Tibial nerve (tissue), 4 donors: Measurements from ENCODE around the gene LSM14B. TPM values are rescaled to one million over a fixed set of nuclear protein-coding genes. Genes with fewer than 3 reads are reported as not detected.

Source experiments
- DNase-seq, 2 donors: peaks; one replicate each; pipeline ENCODE4 v3.0.0-alpha.2; 2019; ENCODE audit warnings: low spot score in 2 of 2
- H3K27ac ChIP-seq, 4 donors: fragments of 200-600 bp; sonication (generic) in 3 of 4; one replicate each; pipeline ENCODE4 v1.5.1; 2017 to 2019; ENCODE audit warnings: mild to moderate bottlenecking in 1 of 4
- H3K27me3 ChIP-seq, 2 donors: fragments of 200-600 bp; sonication (generic) in 1 of 2; one replicate each; pipeline versions ENCODE4 v1.5.1 to v1.6.0; 2017 to 2019
- H3K36me3 ChIP-seq, 3 donors: fragments of 200-600 bp; sonication (generic); one replicate each; pipeline ENCODE4 v1.5.1; 2018 to 2019
- H3K4me1 ChIP-seq, 4 donors: fragments of 200-600 bp; sonication (generic) in 3 of 4; one replicate each; pipeline ENCODE4 v1.5.1; 2017 to 2019
- H3K4me3 ChIP-seq, 4 donors: fragments of 200-600 bp; sonication (generic) in 3 of 4; one replicate each; pipeline ENCODE4 v1.5.1; 2017 to 2019; ENCODE audit warnings: mild to moderate bottlenecking in 1 of 4, moderate library complexity in 1 of 4
- H3K9me3 ChIP-seq, 4 donors: fragments of 200-600 bp; sonication (generic) in 3 of 4; one replicate each; pipeline ENCODE4 v1.5.1; 2017 to 2019
- CTCF ChIP-seq, 5 experiments: fragments of 200-600 bp in 3 of 5; fragments of 450-650 bp in 2 of 5; sonication (generic) in 3 of 5; IDR thresholded peaks; one replicate each; pipeline ENCODE4 v1.5.1; 2016 to 2019; ENCODE audit warnings: antibody characterized with exemption in 5 of 5, mild to moderate bottlenecking in 3 of 5, moderate library complexity in 2 of 5
- EP300 ChIP-seq, 2 donors: sonication (generic); formaldehyde crosslinking; IDR thresholded peaks; one replicate each; pipeline ENCODE4 v1.6.1; 2017; ENCODE audit warnings: antibody characterized with exemption in 2 of 2, mild to moderate bottlenecking in 1 of 2
- POLR2A ChIP-seq, 2 donors: fragments of 450-650 bp; IDR thresholded peaks; one replicate each; pipeline ENCODE4 v1.6.1; 2017; ENCODE audit warnings: antibody characterized with exemption in 2 of 2, mild to moderate bottlenecking in 2 of 2, moderate library complexity in 2 of 2
- WGBS, 2 donors: methylation state at CpG; one replicate each; pipeline ENCODE4 v1.1.5; 2018; 5-methylcytosine and 5-hydroxymethylcytosine counted together
- total RNA-seq, 4 donors: library from RNA; depleted of rRNA; stranded (reverse); fragments of >200 nt; gene quantifications; one replicate each; pipeline ENCODE4 v1.1.0, GENCODE V29; 2016

The LSM14B gene
- total RNA-seq, 4 donors from 2014 or later = 23.8 to 32.6 (median 28.5) TPM

GRCh38 chr20:62096421-62097380 is 25.6 kb upstream of the LSM14B start:
- Histone ChIP-seq H3K4me1 (no peaks in the 10 kb centered on the region), H3K36me3 (peaks cover 0 to 4% (median 0%) of the 10 kb centered on the region in 3 donors), H3K9me3 (peaks cover 0 to 34% (median 0%) of the 10 kb centered on the region in 4 donors), H3K4me3 (no peak overlapping the region), H3K27ac (no peak overlapping the region), H3K27me3 (peaks cover 0 to 14% of the 10 kb centered on the region in 2 donors)
- DNase-seq = no peak
- TF ChIP-seq CTCF (IDR thresholded peaks at IDR 0.05) = no peak
- no peak for TF ChIP-seq POLR2A (IDR thresholded peaks at IDR 0.05)
- TF ChIP-seq EP300 (IDR thresholded peaks at IDR 0.05) = no peak
- 87% methylated on average over 29 to 30 of the region's 30 CpGs for WGBS, 2 donors

GRCh38 chr20:62097881-62098407 is 24.3 kb upstream of the LSM14B start:
- 68 to 74% methylated on average over 16 of the region's 16 CpGs for WGBS, 2 donors
- Histone ChIP-seq H3K36me3 (peaks cover 0 to 6% (median 0%) of the 10 kb centered on the region in 3 donors), H3K4me1 (no peaks in the 10 kb centered on the region), H3K4me3 (no peak overlapping the region), H3K27me3 (peaks cover 0 to 11% of the 10 kb centered on the region in 2 donors), H3K27ac (no peak overlapping the region), H3K9me3 (peaks cover 0 to 39% (median 0%) of the 10 kb centered on the region in 4 donors)
- no peak for TF ChIP-seq POLR2A (IDR thresholded peaks at IDR 0.05)
- no peak for TF ChIP-seq CTCF (IDR thresholded peaks at IDR 0.05)
- no peak for TF ChIP-seq EP300 (IDR thresholded peaks at IDR 0.05)
- DNase-seq = no peak

- no peaks in the 10 kb centered on the region for H3K4me1 ChIP-seq
- TF ChIP-seq CTCF (IDR thresholded peaks at IDR 0.05) = no peak
- TF ChIP-seq EP300 (IDR thresholded peaks at IDR 0.05) = no peak
- TF ChIP-seq POLR2A (IDR thresholded peaks at IDR 0.05) = no peak
These were observed 21.2 kb upstream of the LSM14B start for GRCh38 chr20:62101078-62101477.

GRCh38 chr20:62103508-62104233 is 18.6 kb upstream of the LSM14B start:
- Histone ChIP-seq H3K27me3 (peaks cover 0 to 10% of the 10 kb centered on the region in 2 donors), H3K9me3 (peaks cover 0 to 86% (median 8%) of the 10 kb centered on the region in 4 donors), H3K27ac (no peak overlapping the region), H3K36me3 (peaks cover 0 to 6% (median 0%) of the 10 kb centered on the region in 3 donors), H3K4me3 (no peak overlapping the region), H3K4me1 (no peaks in the 10 kb centered on the region)
- WGBS, 2 donors = 59 to 60% methylated on average over 18 to 20 of the region's 21 CpGs
- no peak for TF ChIP-seq POLR2A (IDR thresholded peaks at IDR 0.05)
- TF ChIP-seq EP300 (IDR thresholded peaks at IDR 0.05) = no peak
- no peak for TF ChIP-seq CTCF (IDR thresholded peaks at IDR 0.05)
- no peak for DNase-seq

More at GRCh38 chr20:62101078-62101477, 21.2 kb upstream of the LSM14B start:
- Histone ChIP-seq H3K9me3 (peaks cover 0 to 60% (median 0%) of the 10 kb centered on the region in 4 donors), H3K4me3 (no peak overlapping the region), H3K27me3 (peaks cover 0 to 10% of the 10 kb centered on the region in 2 donors), H3K27ac (no peak overlapping the region), H3K36me3 (peaks cover 0 to 6% (median 0%) of the 10 kb centered on the region in 3 donors)
- DNase-seq = no peak
- WGBS, 2 donors = 89 to 93% methylated on average over 4 of the region's 4 CpGs
